Stimulated activated CD4-positive, alpha-beta T cell treated with anti-CD3 and anti-CD28 coated beads, Interleukin-12 subunit alpha, Interleukin-12 subunit beta, amount 100 ng/mL, for 4 hours (primary cell): Measurements from ENCODE around the gene ANO10.
"Not testable (repeated sequence)": the region's sequence is repeated elsewhere in the genome, so short reads cannot be mapped to it uniquely, and the experiment has no call there.

ENCODE experiments used
- DNase-seq: peaks from one replicate; pipeline ENCODE4 v3.0.0-alpha.2; 2020

ANO10 gene

GRCh38 chr3:43369404-43370292 is 252.2 kb downstream of the ANO10 start:
- no peak for DNase-seq

DNA sequence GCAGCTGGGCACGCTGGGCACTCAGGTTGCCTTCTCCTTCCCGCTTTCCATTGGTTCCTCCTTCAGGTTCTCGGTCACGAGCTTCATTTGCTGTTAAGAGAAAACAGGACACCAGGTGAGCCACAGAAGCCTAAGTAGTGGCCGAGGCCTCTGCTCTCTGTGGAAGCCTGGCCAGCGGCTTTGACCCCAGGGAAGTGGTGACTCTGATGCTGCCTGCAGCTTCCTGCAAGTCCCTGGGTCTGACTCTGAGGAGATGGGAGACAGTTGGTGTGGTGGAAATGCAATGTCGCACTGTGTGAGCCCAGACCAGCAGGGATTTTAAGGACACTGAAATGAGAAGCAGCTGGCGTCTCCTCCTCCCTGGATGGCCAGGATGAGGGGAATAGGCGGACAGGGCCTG is 254.9 kb downstream of the ANO10 start:
- no peak for DNase-seq

GRCh38 chr3:43366481-43366880 is 255.3 kb downstream of the ANO10 start:
- DNase-seq = no peak

DNA sequence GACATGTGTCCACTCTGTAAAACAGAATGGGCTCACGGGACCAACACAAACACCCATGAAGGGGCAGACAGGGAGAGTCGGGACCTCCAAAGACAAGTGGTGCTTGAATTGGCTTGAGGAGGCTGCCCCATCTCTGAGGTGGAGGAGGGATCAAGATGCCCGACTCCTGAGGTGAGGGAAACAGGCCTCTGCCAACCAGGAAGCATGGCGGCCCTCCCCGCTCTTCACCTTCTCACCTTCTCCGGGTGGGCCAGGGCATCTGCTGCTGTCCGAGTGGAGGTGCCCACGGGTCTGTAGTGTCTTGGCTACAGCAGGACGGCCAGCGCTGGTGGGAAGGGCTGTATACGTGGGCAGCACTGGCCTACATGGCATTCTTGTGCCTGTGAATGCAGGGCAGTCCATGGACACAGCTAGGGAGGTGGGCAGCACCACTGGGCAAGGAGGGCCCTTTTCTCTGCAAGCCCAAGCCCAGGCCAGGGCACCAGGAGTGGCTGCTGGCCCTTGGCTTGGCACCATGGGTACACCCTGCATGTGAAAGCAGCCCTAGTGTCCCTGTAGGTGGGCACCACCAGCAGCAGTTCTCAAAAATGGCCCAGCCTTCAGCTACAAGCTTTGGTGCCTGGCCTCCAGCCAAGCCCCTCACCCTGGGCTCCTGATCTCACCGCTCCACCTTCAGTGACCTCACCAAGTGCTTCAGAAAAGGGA is 256.1 kb downstream of the ANO10 start:
- no peak for DNase-seq

DNA sequence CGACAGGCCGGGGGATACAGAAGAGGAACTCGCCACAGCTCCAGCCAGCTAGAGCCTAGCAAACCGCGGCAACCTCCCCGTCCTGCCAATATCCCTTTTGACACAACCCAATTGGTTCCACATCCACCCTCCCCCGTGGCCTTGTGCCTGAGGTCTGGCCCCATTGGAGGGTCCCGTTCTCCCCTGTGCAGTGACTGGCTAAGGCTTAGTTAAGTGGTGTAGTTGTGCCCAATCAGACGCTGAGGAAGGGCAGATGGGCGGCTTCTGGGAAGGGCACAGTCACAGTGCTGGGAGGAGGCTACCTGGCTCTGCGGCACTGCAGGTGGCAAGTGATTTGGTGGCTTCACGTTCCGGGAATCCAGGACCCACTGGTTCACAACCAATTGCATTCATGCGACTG is 256.9 kb downstream of the ANO10 start:
- no peak for DNase-seq

- no peak for DNase-seq
Observed at GRCh38 chr3:43364494-43364893, 257.3 kb downstream of the ANO10 start.

DNA sequence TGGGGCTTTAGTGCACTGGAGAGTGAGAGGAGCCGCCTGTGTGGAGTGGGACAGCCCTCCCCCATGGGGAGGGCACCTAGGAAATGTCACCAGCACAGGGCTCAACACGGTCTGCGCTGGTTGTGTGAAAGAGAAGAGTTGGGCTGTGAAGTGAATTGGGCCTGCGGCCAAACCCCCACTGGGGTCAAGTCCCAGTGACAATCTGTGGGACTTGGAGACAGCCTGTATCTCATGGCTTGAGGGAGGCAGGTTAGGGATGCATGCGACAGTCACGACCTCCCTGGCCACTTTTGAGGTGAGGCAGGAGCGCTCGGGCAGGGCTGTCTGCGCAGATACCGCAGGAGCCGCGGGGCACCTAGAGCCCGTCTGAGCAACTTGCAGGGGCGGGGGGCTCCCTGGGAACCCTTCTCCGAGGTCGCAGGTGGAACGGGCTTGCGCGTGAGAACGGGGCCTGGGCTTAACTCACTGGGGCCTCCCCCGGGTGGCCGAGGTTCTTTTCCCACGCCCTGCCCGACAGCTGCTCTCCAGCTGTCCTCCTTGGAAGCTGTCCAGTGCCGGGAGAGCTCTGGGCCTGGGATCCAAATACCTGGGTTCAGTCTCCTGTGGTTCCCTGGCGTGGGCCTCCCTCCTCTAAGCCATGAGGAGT is 258.1 kb downstream of the ANO10 start:
- DNase-seq = no peak

DNA sequence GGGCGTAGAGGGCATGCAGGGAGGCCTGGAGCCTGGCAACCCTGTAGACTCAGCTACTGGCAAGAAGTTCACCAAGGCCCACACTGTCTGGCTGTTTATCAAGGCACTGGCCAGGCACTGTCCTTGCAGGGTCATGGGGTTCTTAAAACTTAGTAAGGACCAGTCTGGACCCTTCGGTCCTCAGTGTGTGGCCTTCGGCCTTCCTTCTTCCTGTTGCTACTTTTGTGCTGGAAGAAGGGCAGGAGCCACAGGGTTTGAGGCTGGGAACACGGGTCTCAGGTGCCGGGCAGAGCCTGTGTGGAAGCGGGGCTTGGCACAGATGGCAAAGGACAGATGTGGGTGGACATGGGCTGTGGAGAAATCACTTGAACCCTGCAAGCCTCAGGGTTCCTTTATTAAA is 258.9 kb downstream of the ANO10 start:
- no peak for DNase-seq

DNA sequence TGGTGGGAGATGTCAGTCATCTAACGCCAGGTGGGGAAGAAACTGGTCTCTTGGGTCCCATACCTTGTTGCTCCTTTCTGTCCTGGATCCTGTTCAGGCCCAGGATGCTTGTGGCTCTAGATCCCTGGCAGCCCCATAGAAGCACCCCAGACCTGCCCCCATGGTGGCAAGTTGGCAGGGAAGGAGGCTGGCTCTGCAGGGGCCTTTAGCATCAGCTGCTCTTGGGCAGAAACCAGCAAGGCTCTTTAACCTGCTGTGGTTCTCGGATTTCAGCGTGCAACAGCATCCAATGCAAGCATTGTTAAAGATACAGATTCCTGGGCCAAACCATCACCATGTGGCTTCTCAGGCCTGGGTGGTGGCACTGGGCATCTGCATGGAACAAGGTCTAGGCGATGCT is 259.6 kb downstream of the ANO10 start:
- no peak for DNase-seq

GRCh38 chr3:43361077-43361476 is 260.7 kb downstream of the ANO10 start:
- DNase-seq = no peak

- not testable (repeated sequence) for DNase-seq
Observed at GRCh38 chr3:43356033-43356432, 265.8 kb downstream of the ANO10 start.

- no peak for DNase-seq
Observed at GRCh38 chr3:43353923-43354670, 267.7 kb downstream of the ANO10 start.

GRCh38 chr3:43353393-43353792 is 268.4 kb downstream of the ANO10 start:
- DNase-seq = no peak

- no peak for DNase-seq
Observed at GRCh38 chr3:43349716-43350115, 272.1 kb downstream of the ANO10 start.

DNA sequence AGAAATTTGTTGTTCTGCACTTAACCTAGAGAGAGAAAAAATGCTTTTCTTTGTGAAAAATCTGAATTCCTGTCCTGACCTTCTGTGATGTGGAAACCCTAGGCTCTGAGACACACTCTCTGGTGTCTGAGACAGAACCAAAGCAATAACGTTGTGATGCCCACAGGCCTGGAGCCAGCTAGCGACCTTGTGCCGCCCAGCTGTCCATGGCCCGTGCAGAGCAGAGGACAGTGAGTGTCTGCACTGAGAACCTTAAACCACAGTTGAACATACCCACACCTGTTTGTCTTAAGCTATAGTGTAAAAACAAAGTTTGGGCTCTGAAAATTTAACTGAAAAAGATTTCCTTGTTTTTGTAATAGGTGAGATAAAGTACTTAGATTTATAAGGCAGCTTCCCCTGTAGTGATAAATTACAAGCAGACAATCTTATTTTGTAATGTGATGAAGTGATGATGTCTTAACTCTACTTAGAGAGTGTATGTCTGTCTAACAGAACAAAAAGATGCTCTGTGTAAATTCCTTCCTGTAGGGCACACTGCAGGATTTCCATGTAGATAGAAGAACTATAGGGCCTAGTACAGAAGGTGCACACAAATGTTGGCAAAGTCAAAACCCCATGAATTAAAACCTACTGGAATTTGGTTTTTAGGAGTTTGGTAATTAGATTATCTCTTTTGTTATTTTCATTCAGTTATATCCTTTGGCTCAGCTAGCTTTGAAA is 272.8 kb downstream of the ANO10 start:
- no peak for DNase-seq

DNA sequence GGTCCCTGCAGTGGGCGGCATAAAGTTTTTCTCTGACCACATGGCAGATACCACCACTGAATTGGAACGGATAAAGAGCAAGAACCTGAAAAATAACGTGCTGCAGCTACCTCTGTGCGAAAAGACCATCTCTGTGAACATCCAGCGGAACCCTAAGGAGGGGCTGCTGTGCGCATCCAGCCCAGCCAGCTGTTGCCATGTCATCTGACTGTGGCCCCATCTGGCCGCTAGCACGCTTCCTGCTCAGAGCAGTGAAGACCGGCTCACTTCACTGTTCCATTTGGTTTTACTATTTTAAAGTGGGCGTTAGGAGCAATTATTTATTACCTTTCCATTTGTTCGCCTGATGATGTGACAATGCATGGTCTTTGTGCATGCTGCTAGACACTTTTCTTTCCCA is 273.5 kb downstream of the ANO10 start:
- DNase-seq = no peak

- no peak for DNase-seq
Observed at GRCh38 chr3:43347774-43348173, 274.0 kb downstream of the ANO10 start.

DNA sequence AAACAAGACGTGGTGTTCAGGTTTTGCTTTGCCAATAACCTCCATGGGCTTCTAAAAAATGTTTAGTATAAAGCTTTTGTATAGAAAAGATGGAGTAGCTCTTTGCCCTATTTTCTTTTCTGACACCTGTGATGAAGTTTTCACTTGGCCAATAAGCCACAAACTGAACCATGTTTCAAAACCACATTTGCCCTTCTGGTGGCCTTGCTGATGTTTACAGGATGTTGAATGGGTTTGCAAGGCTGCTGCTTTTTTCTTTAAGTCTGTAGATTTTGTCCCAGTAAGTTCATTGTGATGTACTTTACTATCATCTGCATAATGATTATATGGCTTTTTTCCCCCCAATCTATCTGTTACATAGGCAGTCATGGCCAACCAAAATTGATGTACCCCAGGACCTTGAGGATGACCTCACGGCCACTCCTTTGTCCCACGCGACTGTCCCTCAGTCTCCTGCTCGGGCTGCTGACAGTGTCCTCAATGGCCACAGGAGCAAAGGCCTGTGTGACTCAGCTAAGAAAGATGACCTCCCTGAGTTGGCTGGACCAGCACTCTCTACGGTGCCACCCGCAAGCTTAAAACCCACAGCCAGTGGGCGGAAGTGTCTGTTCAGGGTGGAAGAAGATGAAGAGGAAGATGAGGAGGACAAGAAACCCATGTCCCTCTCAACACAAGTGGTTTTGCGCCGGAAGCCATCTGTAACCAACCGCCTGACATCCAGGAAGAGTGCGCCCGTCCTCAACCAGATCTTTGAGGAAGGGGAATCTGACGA is 274.6 kb downstream of the ANO10 start:
- no peak for DNase-seq

DNA sequence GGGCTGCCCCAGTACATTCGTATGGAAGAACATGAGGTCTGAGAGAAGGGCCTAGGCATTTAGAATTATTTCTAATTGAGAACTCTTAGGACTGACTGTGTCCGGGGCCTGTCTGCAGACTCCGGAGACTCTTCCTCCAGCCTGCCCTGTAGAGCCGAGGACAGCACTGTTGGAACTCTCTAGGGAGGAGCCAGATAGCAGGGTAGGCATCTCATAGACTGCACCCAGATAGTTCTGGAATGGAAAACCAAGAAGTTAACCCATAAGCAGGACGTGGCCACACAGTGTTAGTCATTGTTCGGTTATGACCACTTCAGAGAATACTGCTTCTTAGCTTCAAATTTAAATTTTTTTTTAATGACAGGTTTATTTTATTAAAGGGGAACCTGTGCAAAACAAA is 275.9 kb downstream of the ANO10 start:
- no peak for DNase-seq

DNA sequence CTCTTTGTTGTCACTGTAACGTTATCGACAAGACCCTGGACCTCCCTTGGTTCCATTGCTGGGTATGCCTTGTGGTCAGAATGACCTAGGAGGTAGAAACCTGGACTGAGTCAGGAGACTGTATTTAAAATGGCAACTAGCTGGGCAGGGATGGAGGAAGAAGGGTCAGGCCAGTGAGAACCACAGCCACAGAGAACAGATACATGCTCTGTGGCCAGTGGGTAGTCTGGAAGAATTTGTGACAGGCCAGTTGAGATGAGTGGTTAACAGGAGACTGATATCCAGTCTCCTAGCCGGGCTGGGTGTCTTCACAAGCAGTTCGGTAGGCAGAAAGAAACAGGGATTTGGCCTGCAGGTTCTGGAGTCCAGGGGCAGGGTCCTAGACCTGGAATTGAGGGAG is 276.6 kb downstream of the ANO10 start:
- no peak for DNase-seq

DNA sequence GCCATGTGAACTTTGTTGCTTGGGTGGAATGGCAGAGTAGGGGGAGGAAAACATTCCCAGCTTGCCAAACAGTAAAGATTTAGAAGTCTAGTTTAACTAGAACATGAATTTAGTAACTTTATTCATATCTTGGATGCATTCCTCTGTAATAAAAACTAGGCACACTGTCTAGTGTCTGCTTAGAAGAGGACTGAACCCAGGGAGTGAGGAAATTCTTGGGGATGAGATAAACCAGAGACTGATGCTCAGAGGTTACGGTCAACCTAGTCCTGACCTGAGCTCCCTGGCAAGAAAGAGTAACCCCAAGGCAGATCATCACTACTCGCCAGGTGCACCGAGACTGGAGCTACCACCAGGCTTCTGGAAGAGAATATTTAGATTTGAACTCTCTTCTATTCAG is 277.3 kb downstream of the ANO10 start:
- no peak for DNase-seq

- DNase-seq = no peak
Observed at GRCh38 chr3:43343815-43344214, 278.0 kb downstream of the ANO10 start.
